Measurements from ENCODE around the gene TNPO3.

Gene TNPO3

GRCh38 chr7:129009437-129009836 lies 45.5 kb downstream of the TNPO3 start:
- TF ChIP-seq CTCF (IDR thresholded peaks at IDR 0.05; ENCODE audit: low read depth, low read length) (no peak), MYC (IDR thresholded peaks at IDR 0.05; ENCODE audit: low read depth, low read length) (no peak), MAX (IDR thresholded peaks at IDR 0.05; ENCODE audit: low read depth, low read length) (no peak), POLR2A (IDR thresholded peaks at IDR 0.05; ENCODE audit: extremely low read depth, insufficient read length) (no peak)
- DNase-seq (ENCODE audit: low read depth), result no peak
- no peak overlapping the region for H3K4me3 ChIP-seq (ENCODE audit: low read depth, low read length)

- TF ChIP-seq CTCF (IDR thresholded peaks at IDR 0.05; ENCODE audit: low read depth, low read length) (no peak), MAX (IDR thresholded peaks at IDR 0.05; ENCODE audit: low read depth, low read length) (no peak), MYC (IDR thresholded peaks at IDR 0.05; ENCODE audit: low read depth, low read length) (no peak), POLR2A (IDR thresholded peaks at IDR 0.05; ENCODE audit: extremely low read depth, insufficient read length) (no peak)
- no peak overlapping the region for H3K4me3 ChIP-seq (ENCODE audit: low read depth, low read length)
- DNase-seq (ENCODE audit: low read depth), result no peak
These were observed 46.1 kb downstream of the TNPO3 start for GRCh38 chr7:129008645-129009414.

DNA sequence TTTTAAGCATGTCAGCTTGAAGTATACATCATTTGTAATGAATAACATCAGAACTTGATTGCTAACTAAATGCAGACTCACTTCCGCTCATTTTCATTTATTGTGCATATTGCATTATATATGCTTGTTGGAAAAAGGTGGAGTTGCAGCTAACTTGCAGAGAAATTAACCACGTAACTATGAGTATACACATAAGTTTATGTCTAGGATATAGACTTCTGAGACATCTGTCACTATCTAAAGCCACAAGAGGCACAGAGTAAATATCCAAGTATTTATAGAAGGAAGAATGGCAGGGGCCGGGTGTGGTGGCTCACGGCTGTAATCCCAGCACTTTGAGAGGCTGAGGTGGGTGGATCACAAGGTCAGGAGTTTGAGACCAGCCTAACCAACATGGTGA lies 47.3 kb downstream of the TNPO3 start:
- H3K4me3 ChIP-seq (ENCODE audit: low read depth, low read length), result no peak overlapping the region
- DNase-seq (ENCODE audit: low read depth), result no peak
- TF ChIP-seq MAX (IDR thresholded peaks at IDR 0.05; ENCODE audit: low read depth, low read length) (no peak), POLR2A (IDR thresholded peaks at IDR 0.05; ENCODE audit: extremely low read depth, insufficient read length) (no peak), CTCF (IDR thresholded peaks at IDR 0.05; ENCODE audit: low read depth, low read length) (no peak), MYC (IDR thresholded peaks at IDR 0.05; ENCODE audit: low read depth, low read length) (no peak)

- H3K4me3 ChIP-seq (ENCODE audit: low read depth, low read length), result no peak overlapping the region
- TF ChIP-seq CTCF (IDR thresholded peaks at IDR 0.05; ENCODE audit: low read depth, low read length) (no peak), MYC (IDR thresholded peaks at IDR 0.05; ENCODE audit: low read depth, low read length) (no peak), MAX (IDR thresholded peaks at IDR 0.05; ENCODE audit: low read depth, low read length) (no peak), POLR2A (IDR thresholded peaks at IDR 0.05; ENCODE audit: extremely low read depth, insufficient read length) (no peak)
- DNase-seq (ENCODE audit: low read depth), result no peak
These were observed 48.1 kb downstream of the TNPO3 start for GRCh38 chr7:129006636-129007414.

DNA sequence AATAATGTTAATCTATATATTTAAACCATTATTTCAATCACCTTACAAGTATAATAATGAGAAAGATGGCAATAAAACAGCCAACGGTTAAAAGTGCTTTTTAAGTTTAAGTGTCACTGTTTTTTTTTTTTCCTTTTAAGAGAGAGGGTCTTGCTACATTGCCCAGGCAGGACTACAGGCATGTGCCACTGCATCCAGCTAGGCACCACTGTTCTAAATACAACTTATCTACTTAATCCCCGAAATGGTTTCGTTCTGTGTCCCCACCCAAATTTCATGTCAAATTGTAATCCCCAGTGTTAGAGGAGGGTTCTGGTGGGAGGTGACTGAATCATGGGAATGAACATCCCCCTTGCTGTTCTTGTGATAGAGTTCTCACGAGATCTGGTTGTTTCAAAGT lies 49.7 kb downstream of the TNPO3 start:
- H3K4me3 ChIP-seq (ENCODE audit: low read depth, low read length), result no peak overlapping the region
- TF ChIP-seq CTCF (IDR thresholded peaks at IDR 0.05; ENCODE audit: low read depth, low read length) (no peak), POLR2A (IDR thresholded peaks at IDR 0.05; ENCODE audit: extremely low read depth, insufficient read length) (no peak), MAX (IDR thresholded peaks at IDR 0.05; ENCODE audit: low read depth, low read length) (no peak), MYC (IDR thresholded peaks at IDR 0.05; ENCODE audit: low read depth, low read length) (no peak)
- no peak for DNase-seq (ENCODE audit: low read depth)
